NT2/D1 (cell line): ENCODE data around the gene PLD1.

Experiments
- DNase-seq: peaks from one replicate; pipeline ENCODE4 v3.0.0-alpha.2; 2011; ENCODE audit warnings: low read depth, low spot score
- H3K27me3 ChIP-seq: 2 replicates; pipeline ENCODE4 v1.6.0; 2011; ENCODE audit warnings: mild to moderate bottlenecking; ENCODE audit not compliant: insufficient read length, insufficient read depth
- H3K36me3 ChIP-seq: 2 replicates; pipeline ENCODE4 v1.6.1; 2011; ENCODE audit warnings: mild to moderate bottlenecking, low read length, mixed read lengths; ENCODE audit not compliant: insufficient read depth, insufficient read length
- H3K4me1 ChIP-seq: 2 replicates; pipeline ENCODE4 v1.5.1; 2011; ENCODE audit not compliant: insufficient read depth, insufficient read length
- H3K4me3 ChIP-seq: 2 replicates; pipeline ENCODE4 v1.5.1; 2011; ENCODE audit warnings: low read depth; ENCODE audit not compliant: insufficient read length
- H3K9ac ChIP-seq: 2 replicates; pipeline ENCODE4 v1.6.0; 2011; ENCODE audit warnings: low read depth; ENCODE audit not compliant: insufficient read length
- H3K9me3 ChIP-seq: 2 replicates; pipeline ENCODE4 v1.5.1; 2011; ENCODE audit warnings: mild to moderate bottlenecking, low read length; ENCODE audit not compliant: insufficient read depth
- SUZ12 ChIP-seq: IDR thresholded peaks from 2 replicates; pipeline ENCODE4 v1.6.1; 2011; ENCODE audit not compliant: insufficient read length, insufficient read depth; ENCODE audit errors: extremely low read depth
- YY1 ChIP-seq: IDR thresholded peaks from 2 replicates; pipeline ENCODE4 v1.6.1; 2011; ENCODE audit not compliant: insufficient read length, insufficient read depth
- ZNF274 ChIP-seq: IDR thresholded peaks from 2 replicates; pipeline ENCODE4 v1.6.1; 2011; ENCODE audit warnings: mild to moderate bottlenecking, low read depth, low read length

PLD1 gene

GRCh38 chr3:171553086-171553485 is 257.2 kb downstream of the PLD1 start:
- H3K9ac ChIP-seq: no peak overlapping the region
- no peaks in the 10 kb centered on the region for H3K27me3 ChIP-seq
- TF ChIP-seq ZNF274 (no peak), SUZ12 (no peak), YY1 (no peak)
- DNase-seq: no peak
- H3K4me1 ChIP-seq: no peaks in the 10 kb centered on the region
- no peaks in the 10 kb centered on the region for H3K9me3 ChIP-seq
- H3K4me3 ChIP-seq: no peak overlapping the region
- H3K36me3 ChIP-seq: no peaks in the 10 kb centered on the region

DNA sequence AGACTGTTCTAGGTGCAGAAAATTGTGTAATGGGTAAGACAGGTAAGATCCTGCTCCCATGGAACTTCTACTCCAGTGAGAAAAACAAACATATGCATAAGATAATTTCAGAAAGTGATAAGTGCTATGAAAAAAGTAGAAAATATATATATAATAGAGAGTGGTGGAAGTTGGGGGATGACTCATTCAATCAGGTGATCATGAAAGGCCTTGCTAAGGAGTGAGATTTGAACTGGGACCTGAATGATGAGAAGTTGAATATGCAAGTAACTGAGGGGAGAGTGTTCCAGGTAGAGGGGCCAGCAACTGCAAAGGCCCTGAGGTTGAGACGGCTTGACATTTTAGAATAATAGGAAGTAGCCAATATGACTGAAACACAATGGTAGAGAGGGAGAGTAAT is 257.8 kb downstream of the PLD1 start:
- Histone ChIP-seq H3K9ac (no peak overlapping the region), H3K36me3 (no peaks in the 10 kb centered on the region), H3K27me3 (no peaks in the 10 kb centered on the region), H3K4me3 (no peak overlapping the region), H3K9me3 (no peaks in the 10 kb centered on the region), H3K4me1 (no peaks in the 10 kb centered on the region)
- no peak for TF ChIP-seq SUZ12
- TF ChIP-seq YY1: no peak
- no peak for TF ChIP-seq ZNF274
- no peak for DNase-seq

- Histone ChIP-seq H3K27me3 (no peaks in the 10 kb centered on the region), H3K4me1 (no peaks in the 10 kb centered on the region), H3K4me3 (no peak overlapping the region), H3K36me3 (no peaks in the 10 kb centered on the region), H3K9ac (no peak overlapping the region), H3K9me3 (no peaks in the 10 kb centered on the region)
- TF ChIP-seq ZNF274 (no peak), YY1 (no peak), SUZ12 (no peak)
- DNase-seq: no peak
Observed at GRCh38 chr3:171551296-171551695, 259.0 kb downstream of the PLD1 start.
